T-helper 1 cell treated with Interleukin-12 subunit alpha and Interleukin-12 subunit beta and Interleukin-4 antibody, amounts not matched to agents 30 μg/mL and 1 μg/mL, for 36 hours (primary cell): Measurements from ENCODE around the gene ADM2.

Experiments
- H3K27ac Mint-ChIP-seq: one replicate; pipeline ENCODE4 v1.8.0; 2021; ENCODE audit warnings: mild to moderate bottlenecking, mixed read lengths
- H3K27me3 Mint-ChIP-seq: one replicate; pipeline ENCODE4 v1.8.0; 2021; ENCODE audit warnings: low read depth, mixed read lengths
- H3K36me3 Mint-ChIP-seq: one replicate; pipeline ENCODE4 v1.8.0; 2021; ENCODE audit warnings: low read depth, mixed read lengths
- H3K4me1 Mint-ChIP-seq: one replicate; pipeline ENCODE4 v1.8.0; 2021; ENCODE audit warnings: low read depth, mixed read lengths
- H3K4me3 Mint-ChIP-seq: one replicate; pipeline ENCODE4 v1.8.0; 2021; ENCODE audit warnings: mild to moderate bottlenecking, moderate library complexity, mixed read lengths
- H3K9me3 Mint-ChIP-seq: one replicate; pipeline ENCODE4 v1.8.0; 2021; ENCODE audit warnings: mixed read lengths

ADM2 gene

GRCh38 chr22:50483556-50483955 lies 2.2 kb downstream of the ADM2 start:
- Mint-ChIP-seq H3K4me3 (no peak overlapping the region), H3K4me1 (peaks cover 7% of the 10 kb centered on the region), H3K27me3 (peaks cover 14% of the 10 kb centered on the region), H3K36me3 (no peaks in the 10 kb centered on the region), H3K27ac (no peak overlapping the region), H3K9me3 (no peaks in the 10 kb centered on the region)

- H3K4me3 Mint-ChIP-seq = no peak overlapping the region
- H3K27me3 Mint-ChIP-seq = peaks cover 11% of the 10 kb centered on the region
- no peaks in the 10 kb centered on the region for H3K36me3 Mint-ChIP-seq
Measured at GRCh38 chr22:50483977-50484853, 2.9 kb downstream of the ADM2 start.

GRCh38 chr22:50485221-50486131 lies 4.1 kb downstream of the ADM2 start:
- no peaks in the 10 kb centered on the region for H3K27me3 Mint-ChIP-seq
- H3K27ac Mint-ChIP-seq = no peak overlapping the region
- peaks cover 4% of the 10 kb centered on the region for H3K4me1 Mint-ChIP-seq
- H3K4me3 Mint-ChIP-seq = no peak overlapping the region
- no peaks in the 10 kb centered on the region for H3K36me3 Mint-ChIP-seq
- no peaks in the 10 kb centered on the region for H3K9me3 Mint-ChIP-seq

More at GRCh38 chr22:50483977-50484853, 2.9 kb downstream of the ADM2 start:
- Mint-ChIP-seq H3K4me1 (peaks cover 7% of the 10 kb centered on the region), H3K27ac (no peak overlapping the region), H3K9me3 (no peaks in the 10 kb centered on the region)

GRCh38 chr22:50486561-50487289 lies 5.4 kb downstream of the ADM2 start, which contains the start of gene MIOX:
Gene MIOX, plus strand, starts transcription at chr22:50486859. Its CDS starts 39 bp downstream, at chr22:50486898.
- H3K4me1 Mint-ChIP-seq = peaks cover 10% of the 10 kb centered on the region
- H3K4me3 Mint-ChIP-seq = peak within 1 kb of the TSS; percentile 16
- no peak within 1 kb of the TSS for H3K27ac Mint-ChIP-seq
- no peaks in the 10 kb centered on the region for H3K9me3 Mint-ChIP-seq
- no peaks in the 10 kb centered on the region for H3K27me3 Mint-ChIP-seq
- H3K36me3 Mint-ChIP-seq = no peaks in the 10 kb centered on the region

GRCh38 chr22:50487290-50488005 lies 6.1 kb downstream of the ADM2 start:
- H3K4me3 Mint-ChIP-seq = no peak overlapping the region
- no peaks in the 10 kb centered on the region for H3K27me3 Mint-ChIP-seq
- peaks cover 10% of the 10 kb centered on the region for H3K4me1 Mint-ChIP-seq
- H3K36me3 Mint-ChIP-seq = no peaks in the 10 kb centered on the region
- no peak overlapping the region for H3K27ac Mint-ChIP-seq
- H3K9me3 Mint-ChIP-seq = no peaks in the 10 kb centered on the region

- Mint-ChIP-seq H3K4me1 (peaks cover 10% of the 10 kb centered on the region), H3K4me3 (no peak overlapping the region), H3K9me3 (no peaks in the 10 kb centered on the region), H3K27ac (no peak overlapping the region), H3K36me3 (no peaks in the 10 kb centered on the region), H3K27me3 (no peaks in the 10 kb centered on the region)
Measured at GRCh38 chr22:50488006-50488677, 6.8 kb downstream of the ADM2 start.

GRCh38 chr22:50488886-50489285 lies 7.5 kb downstream of the ADM2 start:
- Mint-ChIP-seq H3K27me3 (no peaks in the 10 kb centered on the region), H3K4me1 (peaks cover 10% of the 10 kb centered on the region), H3K36me3 (no peaks in the 10 kb centered on the region), H3K9me3 (no peaks in the 10 kb centered on the region), H3K4me3 (no peak overlapping the region), H3K27ac (no peak overlapping the region)

GRCh38 chr22:50489363-50490243 lies 8.3 kb downstream of the ADM2 start:
- H3K4me1 Mint-ChIP-seq = peaks cover 10% of the 10 kb centered on the region
- no peaks in the 10 kb centered on the region for H3K9me3 Mint-ChIP-seq
- H3K4me3 Mint-ChIP-seq = no peak overlapping the region
- no peaks in the 10 kb centered on the region for H3K27me3 Mint-ChIP-seq
- no peak overlapping the region for H3K27ac Mint-ChIP-seq
- no peaks in the 10 kb centered on the region for H3K36me3 Mint-ChIP-seq

- Mint-ChIP-seq H3K9me3 (no peaks in the 10 kb centered on the region), H3K27ac (peak overlapping the region; percentile 45), H3K4me3 (peak overlapping the region; percentile 34), H3K27me3 (no peaks in the 10 kb centered on the region), H3K36me3 (no peaks in the 10 kb centered on the region), H3K4me1 (peaks cover 7% of the 10 kb centered on the region)
Measured at GRCh38 chr22:50490531-50491308, 9.4 kb downstream of the ADM2 start.

GRCh38 chr22:50497093-50497492 lies 15.8 kb downstream of the ADM2 start:
- H3K9me3 Mint-ChIP-seq = no peaks in the 10 kb centered on the region
- H3K27me3 Mint-ChIP-seq = peaks cover 4% of the 10 kb centered on the region
- H3K27ac Mint-ChIP-seq = no peak overlapping the region
- no peaks in the 10 kb centered on the region for H3K36me3 Mint-ChIP-seq
- H3K4me1 Mint-ChIP-seq = peaks cover 6% of the 10 kb centered on the region
- no peak overlapping the region for H3K4me3 Mint-ChIP-seq

- peaks cover 6% of the 10 kb centered on the region for H3K4me1 Mint-ChIP-seq
- H3K4me3 Mint-ChIP-seq = no peak overlapping the region
- peaks cover 4% of the 10 kb centered on the region for H3K27me3 Mint-ChIP-seq
- no peak overlapping the region for H3K27ac Mint-ChIP-seq
- H3K9me3 Mint-ChIP-seq = no peaks in the 10 kb centered on the region
- no peaks in the 10 kb centered on the region for H3K36me3 Mint-ChIP-seq
Measured at GRCh38 chr22:50498322-50498890, 17.1 kb downstream of the ADM2 start.

- no peaks in the 10 kb centered on the region for H3K36me3 Mint-ChIP-seq
- no peaks in the 10 kb centered on the region for H3K9me3 Mint-ChIP-seq
- no peak overlapping the region for H3K4me3 Mint-ChIP-seq
- H3K27ac Mint-ChIP-seq = no peak overlapping the region
- H3K4me1 Mint-ChIP-seq = peaks cover 6% of the 10 kb centered on the region
- peaks cover 4% of the 10 kb centered on the region for H3K27me3 Mint-ChIP-seq
Measured at GRCh38 chr22:50500452-50500851, 19.1 kb downstream of the ADM2 start.
